Measurements from ENCODE around the gene NLRP9.

DNA sequence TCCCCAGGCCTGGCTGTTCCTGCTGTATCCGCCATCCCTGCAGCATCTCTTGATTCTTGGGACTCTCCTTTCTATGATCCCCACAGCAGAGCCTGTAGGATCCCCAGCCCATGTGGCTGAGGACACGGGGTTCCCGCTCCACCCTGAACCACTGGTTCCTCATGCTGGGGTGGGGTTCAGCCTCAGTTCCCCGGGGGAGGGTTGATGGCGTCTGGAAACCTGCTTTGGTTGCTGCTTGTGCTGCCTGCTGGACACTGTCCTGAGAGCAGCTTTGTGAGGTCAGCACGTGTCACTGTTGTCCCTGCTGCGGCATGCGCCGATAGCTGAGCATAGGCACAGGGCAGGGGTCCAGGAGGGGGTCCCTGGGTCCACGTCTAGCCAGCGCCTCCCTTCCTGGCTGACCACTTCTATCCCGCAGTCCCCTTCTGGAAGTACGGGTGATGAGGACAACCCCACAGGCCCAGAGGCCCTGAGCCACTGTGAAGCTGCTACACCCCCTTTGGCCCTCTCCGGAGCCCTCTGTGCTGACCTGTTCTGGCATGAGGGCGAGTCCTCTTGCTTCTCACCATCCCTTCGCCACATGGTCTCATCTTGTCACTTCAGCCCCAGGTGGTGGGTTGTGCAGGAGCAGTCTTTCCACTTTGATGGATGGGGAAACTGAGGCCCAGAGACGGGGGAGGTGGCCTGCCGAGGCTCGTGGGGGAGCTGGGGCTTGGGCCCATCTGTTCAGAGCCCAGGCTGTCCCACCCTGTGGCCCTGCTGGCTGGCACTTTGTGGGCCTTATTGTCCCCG, 57.7 kb downstream of the NLRP9 start:
- TF ChIP-seq STAT5B (CRISPR knock-in tag; IDR thresholded peaks at IDR 0.05) (no peak), SUZ12 (IDR thresholded peaks at IDR 0.05; ENCODE audit: low read depth, low read length) (no peak), POLR2A (IDR thresholded peaks at IDR 0.05; ENCODE audit: insufficient read depth in 1 of 2, low read depth in 2 of 2, low read length in 2 of 2) (no peak), MTF1 (CRISPR knock-in tag; IDR thresholded peaks at IDR 0.05) (no peak), ZNF891 (CRISPR knock-in tag; IDR thresholded peaks at IDR 0.05) (no peak)
